HPDE6-E6E7 (cell line): ENCODE measurements around the gene CNIH4.
"Not testable (repeated sequence)": the region's sequence is repeated elsewhere in the genome, so short reads cannot be mapped to it uniquely, and the experiment has no call there.

Experiments
- DNase-seq: peaks from one replicate; pipeline ENCODE4 v3.0.0; 2011; ENCODE audit warnings: missing footprints; ENCODE audit errors: extremely low spot score

CNIH4 gene

DNA sequence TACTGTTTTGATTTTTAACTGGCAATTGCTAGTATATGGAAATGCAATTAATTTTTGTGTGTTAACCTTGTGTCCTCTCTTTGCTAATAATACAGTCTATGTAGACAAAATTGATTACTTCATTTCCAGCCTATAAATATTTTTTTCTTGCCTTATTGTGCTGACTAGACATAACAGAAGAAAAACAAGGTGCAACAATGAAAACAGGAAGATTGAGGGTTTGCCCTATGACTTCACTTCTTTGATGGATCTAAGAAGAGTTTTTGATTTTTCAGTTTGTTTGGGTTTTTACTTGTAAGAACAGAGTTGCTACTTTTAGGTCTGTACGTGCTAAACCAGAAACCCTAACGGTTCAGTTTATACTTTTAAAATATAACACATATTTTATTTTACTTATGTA, 8.5 kb upstream of the CNIH4 start:
- no peak for DNase-seq

DNA sequence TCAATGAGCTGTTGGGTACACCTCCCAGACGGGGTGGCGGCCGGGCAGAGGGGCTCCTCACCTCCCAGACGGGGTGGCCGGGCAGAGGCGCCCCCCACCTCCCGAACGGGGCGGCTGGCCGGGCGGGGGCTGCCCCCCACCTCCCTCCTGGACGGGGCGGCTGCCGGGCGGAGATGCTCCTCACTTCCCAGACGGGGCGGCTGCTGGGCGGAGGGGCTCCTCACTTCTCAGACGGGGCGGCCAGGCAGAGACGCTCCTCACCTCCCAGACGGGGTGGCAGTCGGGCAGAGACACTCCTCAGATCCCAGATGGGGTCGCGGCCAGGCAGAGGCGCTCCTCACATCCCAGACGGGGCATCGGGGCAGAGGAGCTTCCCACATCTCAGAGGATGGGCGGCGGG, 7.0 kb upstream of the CNIH4 start:
- DNase-seq = not testable (repeated sequence)

DNA sequence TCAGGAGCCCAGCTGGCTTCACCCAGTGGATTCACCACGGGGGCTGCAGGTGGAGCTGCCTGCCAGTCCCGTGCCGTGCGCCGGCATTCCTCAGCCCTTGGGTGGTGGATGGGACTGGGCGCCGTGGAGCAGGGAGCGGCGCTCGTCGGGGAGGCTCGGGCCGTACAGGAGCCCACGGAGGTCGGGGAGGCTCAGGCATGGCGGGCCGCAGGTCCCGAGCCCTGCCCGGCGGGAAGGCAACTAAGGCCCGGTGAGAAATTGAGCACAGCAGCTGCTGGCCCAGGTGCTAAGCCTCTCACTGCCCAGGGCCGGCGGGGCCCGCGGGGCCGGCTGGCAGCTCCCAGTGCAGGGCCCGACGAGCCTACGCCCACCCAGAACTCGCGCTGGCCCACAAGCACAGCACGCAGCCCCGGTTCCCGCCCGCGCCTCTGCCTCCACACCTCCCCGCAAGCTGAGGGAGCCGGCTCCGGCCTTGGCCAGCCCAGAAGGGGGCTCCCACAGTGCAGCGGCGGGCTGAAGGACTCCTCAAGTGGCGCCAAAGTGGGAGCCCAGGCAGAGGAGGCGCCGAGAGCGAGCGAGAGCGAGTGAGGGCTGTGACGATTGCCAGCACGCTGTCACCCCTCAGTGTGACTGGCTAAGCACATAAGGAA, 4.1 kb upstream of the CNIH4 start:
- DNase-seq = not testable (repeated sequence)

DNA sequence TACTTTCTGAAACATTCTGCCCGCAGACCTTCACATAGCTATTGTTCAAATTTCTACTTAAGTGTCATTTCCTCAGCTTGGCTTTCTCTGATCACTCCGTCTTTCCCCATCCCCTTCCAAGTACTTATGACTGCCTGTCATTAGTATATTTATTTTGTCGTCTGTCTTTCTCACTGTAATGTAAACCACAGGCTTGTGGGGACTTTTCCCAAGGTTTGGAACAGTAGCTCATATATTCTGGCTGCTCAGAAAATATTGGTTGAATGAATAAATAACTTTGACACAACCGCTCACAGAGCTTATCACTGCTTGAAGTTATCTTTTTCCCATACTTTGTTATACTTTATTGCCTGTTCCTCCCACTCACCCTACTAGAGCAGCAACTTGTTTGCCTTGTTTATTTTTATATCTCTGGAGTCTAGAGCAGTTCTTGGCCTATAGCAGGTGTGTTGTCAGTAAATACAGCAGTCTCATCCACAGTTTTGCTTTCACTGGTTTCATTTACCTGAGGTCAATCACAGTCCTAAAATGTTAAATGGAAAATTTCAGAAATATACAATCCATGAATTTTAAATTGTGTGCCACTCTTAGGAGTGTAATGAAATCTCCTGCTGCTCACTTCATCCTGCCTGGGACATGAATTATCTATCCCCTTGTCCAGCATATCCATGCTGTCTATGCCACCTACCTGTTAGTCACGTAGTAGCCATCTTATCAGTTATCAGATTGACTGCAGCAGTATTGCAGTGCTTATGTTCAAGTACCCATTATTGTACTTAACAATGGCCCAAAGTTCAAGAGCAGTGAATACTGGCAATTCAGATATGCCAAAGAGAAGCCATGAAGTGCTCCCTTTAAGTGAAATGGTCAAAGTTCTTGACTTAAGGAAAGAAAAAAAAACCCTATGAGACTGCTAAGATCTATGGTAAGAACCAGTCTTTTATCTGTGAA, 2.4 kb upstream of the CNIH4 start:
- no peak for DNase-seq

DNA sequence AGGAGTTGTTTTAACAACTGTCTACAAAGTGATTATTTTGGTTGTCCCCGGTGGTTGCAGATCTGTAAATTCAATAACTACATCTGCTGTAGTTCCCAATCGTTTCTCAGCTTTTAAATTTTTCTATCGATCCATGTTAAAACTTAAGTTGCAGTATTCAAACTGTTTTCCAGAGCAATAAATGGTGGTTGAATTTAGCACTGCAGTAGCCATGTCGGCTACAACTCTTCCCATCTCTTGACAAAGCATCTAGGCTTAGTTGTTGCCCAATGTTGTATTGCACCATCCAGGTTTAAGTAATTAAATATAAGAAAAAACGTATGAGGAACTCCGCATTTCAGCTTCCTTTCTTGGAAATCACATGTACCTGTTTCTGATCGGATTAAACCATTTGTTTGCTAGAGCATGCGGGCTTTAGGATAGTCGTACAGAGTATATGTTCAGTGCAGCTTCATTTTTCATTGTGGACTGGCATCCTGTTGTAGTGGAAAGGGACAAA, 996 bp downstream of the CNIH4 start:
- DNase-seq = no peak

DNA sequence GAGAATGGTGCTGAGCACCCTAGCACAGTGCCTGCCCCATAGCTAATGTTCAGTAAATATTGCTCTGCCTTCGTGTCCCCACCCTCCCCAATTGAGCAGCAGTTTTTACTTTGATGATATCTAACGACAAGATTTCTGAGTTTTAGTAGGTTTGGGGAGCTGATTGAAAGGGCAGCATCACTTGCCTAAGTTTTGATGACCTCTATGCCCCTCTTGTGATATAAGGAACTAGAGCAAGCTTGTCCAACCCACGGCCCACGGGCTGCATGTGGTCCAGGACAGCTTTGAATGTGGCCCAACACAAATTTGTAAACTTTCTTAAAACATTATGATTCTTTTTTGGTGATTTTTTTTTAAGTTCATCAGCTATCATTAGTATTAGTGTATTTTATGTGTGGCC, 1.6 kb downstream of the CNIH4 start:
- DNase-seq = no peak

DNA sequence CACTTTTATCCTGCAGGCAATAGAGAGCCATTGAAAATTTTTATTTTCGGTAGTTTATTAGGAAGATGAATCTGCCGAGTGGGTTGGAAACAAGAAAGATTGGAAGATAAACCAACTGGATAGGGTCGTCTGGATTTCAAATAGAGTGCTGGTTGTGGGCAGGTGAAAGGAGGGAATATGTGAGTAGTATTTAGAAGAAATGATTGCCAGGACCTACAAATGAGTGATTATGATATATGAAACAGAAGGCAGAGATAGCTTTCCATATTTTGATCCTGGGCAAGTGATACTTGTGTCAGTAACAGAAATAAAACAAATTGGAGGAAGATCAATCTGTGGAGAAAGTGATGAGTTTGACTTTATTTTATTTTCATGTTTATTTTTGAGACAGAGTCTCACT, 2.5 kb downstream of the CNIH4 start:
- DNase-seq = no peak

DNA sequence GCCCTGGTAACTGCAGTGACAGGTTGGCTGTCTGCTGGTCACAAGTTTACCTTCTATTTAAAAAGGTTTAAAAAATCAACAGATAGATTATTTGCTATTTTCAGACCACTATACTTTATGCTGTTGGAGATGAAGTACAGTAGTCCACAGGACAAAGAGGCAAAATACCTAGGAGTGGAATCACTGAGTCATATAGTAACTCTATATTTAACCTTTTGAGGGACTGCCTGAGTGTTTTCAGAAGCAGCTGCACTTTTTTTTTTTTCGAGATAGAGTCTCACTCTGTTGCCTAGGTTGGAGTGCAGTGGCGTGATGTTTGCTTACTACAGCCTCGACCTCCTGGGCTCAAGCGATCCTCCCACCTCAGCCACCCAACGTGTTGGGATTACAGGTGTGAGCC, 11.7 kb downstream of the CNIH4 start:
- no peak for DNase-seq

DNA sequence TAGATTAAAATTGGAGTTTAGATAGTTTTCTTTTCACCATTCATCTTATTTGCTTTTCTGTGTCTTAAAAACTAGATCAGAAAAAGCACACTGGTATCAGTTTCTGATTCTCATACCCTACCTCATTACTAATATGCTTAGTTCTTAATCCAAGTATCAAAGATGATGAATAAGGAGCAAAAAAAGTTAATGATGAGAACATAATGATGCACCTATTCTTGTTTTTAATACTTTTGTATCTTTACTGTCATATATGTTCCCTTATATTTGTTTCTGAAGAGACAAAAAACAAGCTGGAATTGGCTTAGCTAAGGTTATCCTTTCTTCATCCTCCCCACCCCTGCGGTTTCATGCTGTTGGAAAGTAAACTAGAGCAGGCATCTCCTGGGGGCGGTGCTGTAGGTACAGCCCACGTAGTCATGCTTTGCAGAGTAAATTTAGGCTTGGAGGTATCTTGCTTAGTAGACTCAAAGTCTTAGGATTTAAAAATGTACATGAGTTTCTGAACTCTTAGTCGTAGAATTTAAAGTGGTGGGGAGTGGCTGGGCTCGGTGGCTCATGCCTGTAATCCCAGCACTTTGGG, 16.4 kb downstream of the CNIH4 start:
- no peak for DNase-seq

DNA sequence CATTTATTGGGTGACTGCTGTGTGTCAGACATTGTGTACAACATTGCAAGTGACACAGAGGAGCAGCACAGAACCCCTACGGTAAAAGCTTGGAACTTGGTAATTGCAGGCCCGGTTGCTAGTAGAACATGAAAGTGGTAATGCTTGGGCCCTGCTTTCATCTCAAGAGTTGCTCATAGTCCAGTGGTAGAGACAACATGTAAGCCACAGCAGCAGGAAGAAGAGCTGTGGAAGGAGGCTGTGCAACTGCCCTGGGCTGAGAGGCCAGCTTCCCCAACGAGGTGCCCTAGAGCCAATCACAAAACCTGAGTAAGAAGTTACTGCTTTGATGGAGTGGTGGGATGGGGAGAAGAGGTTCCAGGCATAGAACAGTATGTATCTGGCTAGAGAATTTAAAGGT, 18.4 kb downstream of the CNIH4 start:
- no peak for DNase-seq

DNA sequence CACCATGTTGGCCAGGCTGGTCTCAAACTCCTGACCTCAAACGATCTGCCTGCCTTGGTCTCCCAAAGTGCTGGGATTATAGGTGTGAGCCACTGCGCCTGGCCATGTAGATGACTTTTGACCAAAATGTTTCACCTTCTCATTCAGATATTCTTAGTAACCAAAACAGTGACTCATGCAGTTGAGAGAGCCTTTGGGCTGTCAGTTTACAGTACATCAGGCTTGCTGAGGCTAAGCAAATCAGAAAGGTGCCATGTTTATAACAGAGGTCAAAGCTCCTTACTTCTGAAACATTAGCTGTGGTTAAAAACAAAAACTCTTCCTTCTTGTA, 21.0 kb downstream of the CNIH4 start:
- DNase-seq = peak; percentile 34

DNA sequence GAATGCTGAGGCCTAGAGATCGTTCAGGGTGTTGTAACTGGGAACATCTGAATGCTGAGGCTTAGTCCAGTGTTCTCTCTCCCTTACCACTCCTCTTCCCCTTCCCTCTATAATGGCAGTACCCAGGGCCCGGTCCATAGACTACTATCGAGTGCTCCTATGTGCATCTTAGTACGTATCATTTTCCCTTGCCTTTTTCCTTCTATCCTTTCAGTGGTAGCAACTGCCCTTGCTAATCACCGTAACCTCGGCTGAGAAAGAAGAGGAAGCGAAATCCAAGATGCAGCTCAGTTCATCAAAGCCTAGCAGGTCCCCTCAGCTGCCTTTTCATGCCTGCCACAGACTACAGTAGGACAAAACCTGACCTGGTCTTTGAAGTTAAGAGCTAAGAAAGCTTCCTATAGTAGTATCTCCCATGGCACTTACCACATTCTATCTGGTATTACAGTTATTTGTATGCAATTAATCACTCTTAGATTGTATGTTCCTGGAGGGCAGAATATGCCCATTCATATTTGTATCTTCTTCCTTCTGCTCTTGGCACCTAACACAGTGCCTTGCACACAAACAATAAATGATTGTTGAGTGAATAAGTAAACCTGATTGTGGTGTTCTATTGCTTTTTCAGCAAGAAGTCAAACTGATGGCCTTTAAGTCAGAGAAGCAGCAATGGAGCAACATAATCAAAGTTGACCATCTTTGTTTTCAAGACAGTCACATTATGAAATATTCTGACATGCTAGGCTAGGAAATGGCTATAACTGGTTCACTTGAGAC, 22.4 kb downstream of the CNIH4 start:
- DNase-seq = no peak

DNA sequence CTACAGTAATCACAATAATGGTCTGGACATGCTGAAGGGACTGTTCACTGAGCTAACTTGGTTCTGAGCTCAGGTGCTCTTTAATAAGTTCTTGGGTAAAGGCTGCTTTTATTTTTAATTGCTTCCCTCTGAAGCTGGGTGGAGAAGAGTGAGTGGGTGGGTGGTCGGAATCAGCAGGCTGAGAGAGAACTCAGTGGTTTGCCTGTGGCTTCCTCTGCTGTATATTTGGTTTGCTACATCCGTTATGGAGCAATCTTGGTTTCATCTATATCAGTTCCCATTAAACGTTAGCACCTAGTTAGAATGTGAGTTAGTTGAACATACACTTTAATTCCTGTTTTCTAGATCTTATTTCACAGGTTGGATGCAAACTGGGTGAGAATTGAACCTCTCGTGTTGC, 23.3 kb downstream of the CNIH4 start:
- no peak for DNase-seq

DNA sequence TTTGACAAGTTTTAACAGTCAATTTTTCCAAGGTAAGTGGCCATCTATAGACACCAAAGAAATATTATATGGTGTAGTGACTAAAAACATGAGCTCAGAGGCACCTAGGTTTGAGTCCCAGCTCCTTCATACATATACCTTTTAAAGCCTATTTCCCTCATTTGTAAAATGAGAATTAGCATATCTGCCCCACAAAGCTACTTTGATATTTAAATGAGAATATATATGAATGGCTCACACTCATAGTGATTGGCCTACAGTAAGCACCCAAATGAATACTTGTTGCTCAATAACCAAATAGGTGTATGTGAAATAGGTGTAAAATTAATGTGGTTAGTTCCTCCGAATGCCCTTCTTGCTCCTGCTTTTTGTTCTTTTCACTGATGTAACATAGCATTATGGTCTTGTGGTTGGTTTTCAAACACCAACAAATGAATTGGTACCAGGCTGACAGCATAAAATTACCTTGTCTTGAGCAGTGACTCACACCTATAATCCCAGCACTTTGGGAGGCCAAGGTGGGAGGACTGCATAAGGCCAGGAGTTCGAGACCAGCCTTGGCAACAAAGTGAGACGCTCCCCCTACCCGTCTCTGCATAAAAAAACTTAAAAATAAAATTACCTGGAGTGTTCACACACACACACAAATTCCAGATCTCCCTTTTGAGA, 25.3 kb downstream of the CNIH4 start:
- DNase-seq = no peak

DNA sequence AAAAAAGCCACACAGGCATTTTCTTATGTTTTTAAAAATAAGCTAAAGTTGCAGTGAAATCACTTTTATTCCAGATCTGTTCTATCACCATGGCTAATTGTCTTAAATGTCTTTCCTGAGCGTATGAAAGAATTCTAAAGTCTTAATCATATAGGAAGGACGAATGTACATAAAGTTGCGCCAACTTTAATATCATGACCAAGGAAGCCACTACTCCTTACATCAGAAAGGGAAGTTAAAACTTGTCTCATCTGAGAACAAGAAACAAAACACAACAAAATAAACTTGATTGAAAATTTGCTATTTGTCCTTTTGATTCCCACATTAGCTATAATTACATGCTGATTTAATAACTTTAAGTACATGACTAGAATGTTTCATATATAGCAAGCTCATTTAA, 26.5 kb downstream of the CNIH4 start:
- DNase-seq = no peak

DNA sequence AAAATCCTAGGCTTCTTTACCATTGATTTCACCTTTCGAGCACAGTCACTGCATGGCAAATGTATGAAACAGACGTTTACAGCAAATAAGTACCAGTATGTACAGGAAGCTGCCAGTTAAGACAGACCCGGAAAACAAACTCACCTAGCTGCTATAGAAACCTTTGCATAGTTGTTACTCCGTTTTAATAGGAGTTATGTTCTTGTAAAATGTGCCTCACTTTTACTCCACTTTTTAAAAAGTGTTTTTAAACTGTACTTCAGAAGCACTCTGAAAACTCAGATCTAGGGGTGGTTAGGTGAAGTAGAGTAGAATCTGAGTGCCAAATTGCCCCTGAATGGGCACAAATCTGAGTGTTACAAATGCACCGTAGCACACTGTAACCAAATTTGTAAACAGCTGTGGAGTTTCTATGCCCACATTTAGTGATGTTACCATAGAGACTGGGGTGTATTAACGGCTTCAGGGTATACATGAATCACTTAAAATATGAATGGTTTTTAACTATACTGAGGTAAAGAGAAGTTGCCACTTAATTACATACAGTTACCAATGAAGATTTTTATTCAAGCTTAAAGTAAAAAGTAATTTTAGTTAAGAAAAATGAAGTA, 30.7 kb downstream of the CNIH4 start:
- DNase-seq = no peak

DNA sequence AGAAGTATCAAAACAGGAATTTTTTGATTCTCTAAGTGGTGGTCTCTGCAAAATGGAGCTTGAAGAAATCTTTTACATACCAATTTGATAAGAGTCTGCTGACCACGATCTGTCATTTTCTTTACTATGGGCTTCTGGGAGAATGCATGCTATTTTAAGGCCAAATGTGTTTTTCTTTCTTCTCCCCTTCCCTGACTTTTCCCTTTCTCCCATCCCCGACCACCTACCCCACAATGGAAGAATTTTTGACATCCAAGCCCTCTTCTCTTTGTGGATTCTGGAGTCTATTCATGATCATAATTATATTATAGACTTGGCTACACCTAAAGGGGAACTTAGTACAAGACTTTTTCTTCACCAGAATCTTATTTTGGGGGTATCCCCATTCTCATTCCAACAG, 31.3 kb downstream of the CNIH4 start:
- no peak for DNase-seq

DNA sequence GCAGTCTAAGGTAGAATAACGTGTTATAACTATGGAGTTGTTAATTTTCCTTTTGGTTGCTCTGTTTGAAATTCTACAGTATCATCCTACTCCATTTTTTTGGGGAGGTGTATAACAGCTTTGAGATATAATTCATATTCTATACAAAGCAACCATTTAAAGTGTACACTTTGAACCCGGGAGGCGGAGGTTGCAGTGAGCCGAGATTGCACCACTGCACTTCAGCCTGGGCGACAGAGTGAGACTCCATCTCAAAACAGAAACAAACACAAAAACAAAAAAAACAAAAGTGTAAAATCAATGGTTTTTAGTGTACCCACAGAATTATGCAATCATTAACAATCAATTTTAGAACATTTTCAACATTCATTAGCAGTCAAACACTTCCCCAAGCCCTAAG, 33.8 kb downstream of the CNIH4 start:
- no peak for DNase-seq

DNA sequence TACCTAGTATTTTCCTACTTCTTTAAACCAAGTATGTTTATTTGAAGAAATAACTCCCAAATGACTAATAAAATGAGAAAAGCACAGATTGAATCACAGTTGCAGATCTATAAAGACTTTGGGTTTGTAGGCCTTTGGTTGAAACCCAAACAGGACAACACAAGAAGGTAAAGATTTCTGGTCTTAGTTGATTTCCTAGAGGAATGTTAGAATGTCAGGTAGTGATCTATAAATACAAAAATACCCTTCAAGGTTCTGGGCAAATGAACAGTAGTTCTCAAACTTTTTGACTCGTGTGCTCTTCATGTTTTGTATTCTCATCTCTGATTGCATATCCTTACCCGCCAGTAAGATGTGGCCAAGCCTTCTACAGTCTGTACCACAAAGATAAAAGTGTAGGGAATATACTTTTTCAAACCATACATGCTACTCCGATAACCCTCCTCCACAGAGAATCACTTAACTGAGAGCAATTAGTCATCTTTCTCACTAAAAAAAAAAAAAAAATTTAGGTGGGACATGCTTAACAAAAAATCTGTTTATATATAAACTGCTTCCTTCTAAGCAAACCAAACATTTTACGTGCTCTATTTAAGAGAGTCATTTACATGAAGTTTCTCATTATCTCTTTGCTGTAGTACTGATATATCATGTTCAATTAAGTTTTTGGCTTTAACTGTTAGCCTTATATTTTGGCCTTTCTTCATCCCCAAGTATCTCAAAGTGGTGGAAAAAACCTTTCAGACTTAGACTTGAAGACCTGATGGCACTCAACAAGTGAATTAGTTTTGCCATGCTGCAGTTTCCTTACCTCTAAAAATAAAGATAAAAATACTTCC, 36.0 kb downstream of the CNIH4 start:
- DNase-seq = no peak

DNA sequence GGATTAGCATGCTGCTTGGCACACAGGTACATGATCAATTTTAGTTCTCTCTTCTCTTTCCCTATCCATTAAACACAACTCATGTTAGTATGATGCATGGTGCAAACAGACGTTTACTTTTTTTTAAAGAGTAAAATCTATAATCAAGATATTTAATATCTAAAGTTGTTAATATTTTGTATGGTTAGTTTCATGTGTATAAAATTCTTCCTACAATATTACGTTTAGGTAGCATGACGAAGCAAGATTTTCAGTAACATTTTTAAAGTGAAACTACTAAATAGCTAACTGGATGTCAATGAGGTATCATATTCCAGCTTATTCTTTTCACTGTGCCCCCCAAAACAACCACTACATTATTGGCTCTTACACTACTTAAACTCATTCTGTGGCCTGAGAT, 36.6 kb downstream of the CNIH4 start:
- DNase-seq = no peak
